HUES48 (cell line): ENCODE measurements around the gene PRRG4.
A peak's percentile ranks its signal among the peaks of the same experiment; 100 is the strongest.
"Not testable (repeated sequence)": the region's sequence is repeated elsewhere in the genome, so short reads cannot be mapped to it uniquely, and the experiment has no call there.

Source experiments
- H3K27ac ChIP-seq: one replicate; pipeline ENCODE4 v1.7.0; 2013; ENCODE audit warnings: low read depth, low read length, inconsistent platforms
- H3K27me3 ChIP-seq: 2 replicates; pipeline ENCODE4 v1.6.1; 2013; ENCODE audit warnings: mild to moderate bottlenecking, low read length; ENCODE audit not compliant: control insufficient read depth, insufficient read depth
- H3K36me3 ChIP-seq: 2 replicates; pipeline ENCODE4 v1.6.1; 2013; ENCODE audit warnings: low read length; ENCODE audit not compliant: control insufficient read depth, insufficient read depth
- H3K4me1 ChIP-seq: 2 replicates; pipeline ENCODE4 v1.6.1; 2013; ENCODE audit warnings: mild to moderate bottlenecking, low read length; ENCODE audit not compliant: control insufficient read depth, insufficient read depth
- H3K4me3 ChIP-seq: 2 replicates; pipeline ENCODE4 v1.5.1; 2013; ENCODE audit warnings: mild to moderate bottlenecking, low read depth, low read length
- H3K9ac ChIP-seq: 2 replicates; pipeline ENCODE4 v1.6.1; 2013; ENCODE audit warnings: mild to moderate bottlenecking, low read depth, low read length, moderate library complexity
- H3K9me3 ChIP-seq: 2 replicates; pipeline ENCODE4 v1.6.1; 2013; ENCODE audit warnings: low read length; ENCODE audit not compliant: control insufficient read depth, insufficient read depth

Gene PRRG4

DNA sequence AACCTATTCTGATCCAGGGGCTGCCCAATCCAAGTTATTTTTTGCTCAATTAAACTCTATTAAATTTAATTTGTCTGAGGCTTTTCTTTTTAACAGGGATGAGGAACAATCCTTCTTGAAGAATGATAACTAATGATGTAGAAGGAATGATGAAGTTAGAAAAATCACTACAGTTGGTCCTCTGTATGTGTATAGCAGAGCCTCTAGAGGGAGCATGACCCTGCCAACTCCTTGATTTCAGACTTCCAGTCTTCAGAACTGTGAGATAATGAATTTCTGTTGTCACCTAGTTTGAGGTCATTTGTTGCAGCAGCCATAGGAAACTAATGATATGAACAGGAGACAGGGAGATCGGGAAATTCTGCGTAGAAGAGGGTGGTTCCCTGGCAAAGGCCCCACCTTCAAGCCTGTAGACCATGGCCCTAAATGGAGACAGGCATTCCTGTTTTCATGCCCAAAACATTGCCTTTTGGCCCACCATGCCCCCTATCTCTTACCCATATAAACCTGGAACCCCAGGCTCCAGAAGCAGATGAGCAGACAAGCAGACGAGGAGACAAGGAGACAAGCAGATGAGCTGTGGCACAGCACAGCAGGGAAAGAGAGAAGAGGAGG, 55.1 kb downstream of the PRRG4 start:
- no peak overlapping the region for H3K9ac ChIP-seq
- no peak overlapping the region for H3K27ac ChIP-seq
- H3K9me3 ChIP-seq, result no peaks in the 10 kb centered on the region; the same call in 1 of the 2 replicates
- H3K4me1 ChIP-seq, result peaks cover 9% of the 10 kb centered on the region; the same call in 1 of the 2 replicates
- H3K36me3 ChIP-seq, result no peaks in the 10 kb centered on the region
- H3K27me3 ChIP-seq, result no peaks in the 10 kb centered on the region
- H3K4me3 ChIP-seq, result no peak overlapping the region

GRCh38 chr11:32885556-32885955, 55.8 kb downstream of the PRRG4 start:
- no peak overlapping the region for H3K27ac ChIP-seq
- no peak overlapping the region for H3K9ac ChIP-seq
- H3K9me3 ChIP-seq, result no peaks in the 10 kb centered on the region; the same call in 1 of the 2 replicates
- peaks cover 12% of the 10 kb centered on the region for H3K4me1 ChIP-seq
- no peaks in the 10 kb centered on the region for H3K27me3 ChIP-seq
- no peaks in the 10 kb centered on the region for H3K36me3 ChIP-seq
- no peak overlapping the region for H3K4me3 ChIP-seq

- Histone ChIP-seq H3K4me3 (no peak overlapping the region), H3K4me1 (peaks cover 18% of the 10 kb centered on the region), H3K27ac (no peak overlapping the region), H3K9me3 (no peaks in the 10 kb centered on the region; the same call in 1 of the 2 replicates), H3K36me3 (no peaks in the 10 kb centered on the region), H3K9ac (no peak overlapping the region), H3K27me3 (no peaks in the 10 kb centered on the region)
Measured at GRCh38 chr11:32886180-32886579, 56.5 kb downstream of the PRRG4 start.

GRCh38 chr11:32887707-32888383, 58.1 kb downstream of the PRRG4 start:
- H3K9me3 ChIP-seq, H3K36me3 ChIP-seq, H3K4me3 ChIP-seq, H3K27ac ChIP-seq, H3K9ac ChIP-seq, H3K27me3 ChIP-seq: not testable (repeated sequence)
- H3K4me1 ChIP-seq, result peaks cover 19% of the 10 kb centered on the region

DNA sequence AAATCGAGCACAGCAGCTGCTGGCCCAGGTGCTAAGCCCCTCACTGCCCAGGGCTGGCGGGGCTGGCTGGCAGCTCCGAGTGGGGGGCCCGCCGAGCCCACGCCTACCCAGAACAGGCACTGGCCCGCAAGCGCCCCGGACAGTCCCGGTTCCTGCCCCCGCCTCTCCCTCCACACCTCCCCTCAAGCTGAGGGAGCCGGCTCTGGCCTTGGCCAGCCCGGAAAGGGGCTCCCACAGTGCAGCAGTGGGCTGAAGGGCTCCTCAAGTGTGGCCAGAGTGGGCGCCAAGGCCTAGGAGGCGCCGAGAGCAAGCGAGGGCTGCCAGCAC, 58.6 kb downstream of the PRRG4 start:
- H3K27ac ChIP-seq, H3K36me3 ChIP-seq, H3K4me3 ChIP-seq, H3K9me3 ChIP-seq, H3K9ac ChIP-seq, H3K27me3 ChIP-seq: not testable (repeated sequence)
- peaks cover 19% of the 10 kb centered on the region for H3K4me1 ChIP-seq

DNA sequence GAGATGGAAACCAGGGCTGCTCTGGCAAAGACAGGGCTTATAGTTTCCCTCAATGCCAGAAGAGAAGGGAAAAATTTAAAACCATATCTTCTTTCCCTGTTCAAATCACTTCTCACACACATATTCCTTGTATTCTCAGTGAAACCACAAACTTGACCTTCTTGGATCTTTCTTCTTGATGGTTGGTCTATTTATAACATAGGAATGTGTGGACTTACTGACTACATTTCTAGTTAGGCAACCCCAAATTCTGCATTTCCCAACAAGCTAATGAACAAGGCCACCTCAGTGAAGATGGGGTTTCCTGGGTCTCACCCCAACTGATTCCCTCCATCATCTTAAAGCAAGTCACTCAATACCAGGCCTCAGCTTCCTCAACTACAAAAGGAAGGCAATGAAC, 59.1 kb downstream of the PRRG4 start:
- Histone ChIP-seq H3K27me3 (no peaks in the 10 kb centered on the region), H3K9me3 (no peaks in the 10 kb centered on the region; the same call in 1 of the 2 replicates), H3K4me3 (no peak overlapping the region), H3K27ac (no peak overlapping the region), H3K4me1 (peaks cover 19% of the 10 kb centered on the region), H3K9ac (no peak overlapping the region), H3K36me3 (no peaks in the 10 kb centered on the region)

GRCh38 chr11:32890843-32891656, 61.3 kb downstream of the PRRG4 start:
- Histone ChIP-seq H3K36me3 (peaks cover 13% of the 10 kb centered on the region), H3K4me3 (peak overlapping the region; percentile 85), H3K9me3 (no peaks in the 10 kb centered on the region; the same call in 1 of the 2 replicates), H3K9ac (peak overlapping the region; percentile 92), H3K27ac (peak overlapping the region; percentile 100), H3K27me3 (no peaks in the 10 kb centered on the region), H3K4me1 (peaks cover 24% of the 10 kb centered on the region)

DNA sequence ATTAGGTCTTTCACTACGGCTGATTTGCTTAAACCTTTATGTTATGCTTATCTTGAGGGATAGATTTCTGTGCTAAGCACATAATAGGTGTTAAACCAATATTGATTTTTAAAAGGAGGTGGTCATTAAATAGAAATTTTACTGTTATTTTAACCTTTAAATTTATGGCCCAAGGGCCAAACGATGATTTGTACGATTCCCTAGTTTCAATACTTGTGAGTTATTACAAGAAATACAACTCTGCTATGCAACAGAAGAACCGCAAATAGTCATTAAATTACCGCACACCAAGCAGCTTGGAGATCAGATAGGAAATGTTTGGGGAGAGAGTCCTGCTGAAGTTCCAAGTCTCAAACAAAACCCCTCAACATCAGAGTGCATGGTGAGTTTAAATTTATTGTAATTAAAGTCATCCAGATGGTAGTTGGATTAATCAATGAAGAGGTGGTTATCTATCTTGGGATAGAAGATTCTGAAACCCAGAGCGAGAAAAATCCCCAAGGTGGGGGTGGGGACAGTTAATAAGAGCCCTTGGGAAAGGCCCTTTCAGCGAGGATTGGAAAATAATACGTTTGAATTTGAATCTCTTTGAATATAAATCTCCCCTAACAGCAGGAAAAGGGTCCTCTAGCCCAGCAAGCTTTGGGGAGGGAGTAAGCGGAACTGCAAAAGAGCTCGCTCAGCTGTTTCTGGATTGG, 62.1 kb downstream of the PRRG4 start:
- peak overlapping the region; percentile 92 for H3K9ac ChIP-seq

DNA sequence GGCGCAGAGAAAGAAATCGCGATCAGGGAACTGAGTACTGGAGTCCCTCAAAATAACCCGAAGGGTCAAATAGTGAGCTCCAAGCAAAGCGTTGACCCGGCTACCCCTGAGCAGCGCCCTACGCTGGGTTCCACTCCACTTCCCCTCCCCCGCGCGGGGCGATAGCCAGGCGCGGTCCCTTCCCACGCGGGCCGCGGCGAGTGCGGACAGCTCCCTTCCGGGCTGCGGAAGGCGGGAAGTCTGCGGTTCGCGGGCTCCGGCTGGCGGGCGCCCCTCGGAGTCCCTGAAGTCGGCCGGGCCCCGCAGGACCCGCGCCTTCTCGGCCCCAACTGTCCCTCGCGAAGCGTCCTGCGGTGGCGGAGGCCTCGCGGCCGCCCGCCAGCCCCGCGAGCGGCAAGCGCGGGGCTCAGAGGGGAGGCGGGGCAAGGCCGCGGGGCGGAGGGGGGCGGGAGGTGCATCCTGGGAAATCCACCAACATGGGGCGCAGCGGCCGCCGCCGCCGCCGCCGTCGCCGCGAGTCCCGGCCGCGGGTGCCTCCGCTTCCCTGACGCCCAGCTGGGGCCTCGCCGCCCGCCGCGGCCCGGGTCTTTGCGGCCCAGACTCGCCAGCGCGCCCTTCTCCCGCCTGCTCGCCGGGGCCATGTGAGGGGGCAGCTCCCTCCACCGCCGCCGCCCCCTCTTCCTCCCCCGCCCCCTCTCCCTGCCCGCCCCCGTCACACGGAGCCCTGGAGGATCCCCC, 62.8 kb downstream of the PRRG4 start, which contains the start of gene QSER1:
Gene QSER1, plus strand, starts transcription at position 457 of the 738 bp plus-strand sequence. CDS start 315 bp downstream, outside the sequence.
- peaks cover 22% of the 10 kb centered on the region for H3K36me3 ChIP-seq
- H3K4me1 ChIP-seq, result peaks cover 33% of the 10 kb centered on the region
- H3K9ac ChIP-seq, result peak within 1 kb of the TSS; percentile 92
- H3K9me3 ChIP-seq, result no peaks in the 10 kb centered on the region; the same call in 1 of the 2 replicates
- H3K4me3 ChIP-seq, result peak within 1 kb of the TSS; percentile 85
- H3K27me3 ChIP-seq, result no peaks in the 10 kb centered on the region
- H3K27ac ChIP-seq, result peak within 1 kb of the TSS; percentile 100

More for the DNA sequence above, 62.1 kb downstream of the PRRG4 start:
- Histone ChIP-seq H3K9me3 (no peaks in the 10 kb centered on the region; the same call in 1 of the 2 replicates), H3K36me3 (peaks cover 15% of the 10 kb centered on the region), H3K4me3 (peak overlapping the region; percentile 85), H3K27me3 (no peaks in the 10 kb centered on the region), H3K4me1 (peaks cover 27% of the 10 kb centered on the region), H3K27ac (peak overlapping the region; percentile 100)

DNA sequence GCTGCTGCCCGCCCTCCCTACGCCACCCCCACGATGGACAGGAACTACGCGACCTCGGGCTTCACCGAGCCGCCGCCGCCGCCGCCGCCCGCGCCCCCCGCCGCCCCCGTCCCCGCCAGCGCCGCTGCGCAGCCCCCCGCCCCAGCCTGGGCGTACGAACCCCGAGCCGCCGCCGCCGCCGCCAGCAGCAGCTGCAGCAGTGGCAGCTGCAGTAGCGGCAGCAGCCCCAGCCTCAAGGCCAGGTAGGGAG, 63.3 kb downstream of the PRRG4 start:
- H3K36me3 ChIP-seq, result peaks cover 27% of the 10 kb centered on the region
- H3K4me1 ChIP-seq, result peaks cover 37% of the 10 kb centered on the region
- peak overlapping the region; percentile 77 for H3K4me3 ChIP-seq
- H3K9me3 ChIP-seq, result no peaks in the 10 kb centered on the region
- peak overlapping the region; percentile 92 for H3K9ac ChIP-seq
- no peaks in the 10 kb centered on the region for H3K27me3 ChIP-seq
- H3K27ac ChIP-seq, result peak overlapping the region; percentile 100
